GM12878 (cell line): ENCODE results near the gene MCRIP2.

Source experiments
- CREB1 ChIP-seq: IDR thresholded peaks from 2 replicates; pipeline ENCODE4 v1.6.1; 2012; ENCODE audit warnings: low read depth, mild to moderate bottlenecking, inconsistent platforms
- CREM ChIP-seq: IDR thresholded peaks from 2 replicates; pipeline ENCODE4 v1.6.1; 2014; ENCODE audit warnings: antibody characterized with exemption, low read depth
- CTCF ChIP-seq, 3 experiments: IDR thresholded peaks in 2 of 3; conservative IDR thresholded peaks in 1 of 3; 2 replicates each; pipeline ENCODE4 v1.5.1; 2011; ENCODE audit warnings: low read depth in 3 of 3, low read length in 3 of 3, mild to moderate bottlenecking in 3 of 3, control low read depth in 2 of 3, moderate library complexity in 2 of 3, inconsistent platforms in 1 of 3, mixed read lengths in 1 of 3; ENCODE audit not compliant: control insufficient read depth in 2 of 3, insufficient read depth in 1 of 3; ENCODE audit errors: extremely low read depth in 1 of 3
- EZH2 ChIP-seq: IDR thresholded peaks from 2 replicates; pipeline ENCODE4 v1.6.1; 2012; ENCODE audit warnings: low read depth, mild to moderate bottlenecking, control low read depth, inconsistent platforms, low read length, borderline replicate concordance; ENCODE audit not compliant: control insufficient read depth
- FOXK2 ChIP-seq: fragments of 450-650 bp; IDR thresholded peaks from 2 replicates; pipeline ENCODE4 v1.6.1; 2017; ENCODE audit warnings: mild to moderate bottlenecking, moderate library complexity
- HDAC2 ChIP-seq: fragments of 200-600 bp; sonication (generic); IDR thresholded peaks from 2 replicates; pipeline ENCODE4 v1.6.1; 2017
- POLR2A ChIP-seq: IDR thresholded peaks from 2 replicates; pipeline ENCODE4 v1.6.1; 2011; ENCODE audit warnings: low read depth, mild to moderate bottlenecking, low read length
- SIN3A ChIP-seq: IDR thresholded peaks from 2 replicates; pipeline ENCODE4 v1.6.1; 2012; ENCODE audit warnings: low read depth, low read length, improper control_type of control experiment
- SP1 ChIP-seq: IDR thresholded peaks from one replicate; pipeline ENCODE4 v1.6.1; 2011; ENCODE audit warnings: low read depth, low read length
- SRF ChIP-seq, 2 experiments: IDR thresholded peaks; 2 replicates each; pipeline ENCODE4 v1.6.1; 2011; ENCODE audit warnings: low read depth in 2 of 2, low read length in 2 of 2, mild to moderate bottlenecking in 1 of 2, moderate library complexity in 1 of 2
- SUPT20H ChIP-seq: IDR thresholded peaks from 2 replicates; pipeline ENCODE4 v1.6.1; 2011; ENCODE audit warnings: low read depth, mild to moderate bottlenecking, low read length, moderate library complexity, borderline replicate concordance; ENCODE audit not compliant: control insufficient read depth
- TAF1 ChIP-seq: IDR thresholded peaks from 2 replicates; pipeline ENCODE4 v1.6.1; 2011; ENCODE audit warnings: mild to moderate bottlenecking, low read depth, low read length, borderline replicate concordance
- ZBTB33 ChIP-seq: fragments of 450-650 bp; IDR thresholded peaks from 2 replicates; pipeline ENCODE4 v1.6.1; 2017; ENCODE audit warnings: mild to moderate bottlenecking

- TF ChIP-seq CTCF (IDR thresholded peaks at IDR 0.05 in 2 of 3, conservative IDR thresholded peaks at IDR 0.05 in 1 of 3; ENCODE audit: control insufficient read depth in 2 of 3, extremely low read depth in 1 of 3, insufficient read depth in 1 of 3, low read depth in 3 of 3, low read length in 3 of 3) (no peak), CREM (no peak), SRF (IDR thresholded peaks at IDR 0.05; ENCODE audit: low read depth in 2 of 2, low read length in 2 of 2) (no peak), SUPT20H (no peak), SP1 (no peak), POLR2A (no peak), SIN3A (no peak), CREB1 (no peak), EZH2 (no peak), TAF1 (no peak), ZBTB33 (no peak), HDAC2 (no peak), FOXK2 (no peak)
Observed at GRCh38 chr16:662597-662996, 21.0 kb downstream of the MCRIP2 start.
